ENCODE measurements around the gene PARK7. TPM values are rescaled to one million over a fixed set of nuclear protein-coding genes. Genes with fewer than 3 reads are reported as not detected.

PARK7 gene
- total RNA-seq, 1 experiment from 2014 or later: 370 TPM

DNA sequence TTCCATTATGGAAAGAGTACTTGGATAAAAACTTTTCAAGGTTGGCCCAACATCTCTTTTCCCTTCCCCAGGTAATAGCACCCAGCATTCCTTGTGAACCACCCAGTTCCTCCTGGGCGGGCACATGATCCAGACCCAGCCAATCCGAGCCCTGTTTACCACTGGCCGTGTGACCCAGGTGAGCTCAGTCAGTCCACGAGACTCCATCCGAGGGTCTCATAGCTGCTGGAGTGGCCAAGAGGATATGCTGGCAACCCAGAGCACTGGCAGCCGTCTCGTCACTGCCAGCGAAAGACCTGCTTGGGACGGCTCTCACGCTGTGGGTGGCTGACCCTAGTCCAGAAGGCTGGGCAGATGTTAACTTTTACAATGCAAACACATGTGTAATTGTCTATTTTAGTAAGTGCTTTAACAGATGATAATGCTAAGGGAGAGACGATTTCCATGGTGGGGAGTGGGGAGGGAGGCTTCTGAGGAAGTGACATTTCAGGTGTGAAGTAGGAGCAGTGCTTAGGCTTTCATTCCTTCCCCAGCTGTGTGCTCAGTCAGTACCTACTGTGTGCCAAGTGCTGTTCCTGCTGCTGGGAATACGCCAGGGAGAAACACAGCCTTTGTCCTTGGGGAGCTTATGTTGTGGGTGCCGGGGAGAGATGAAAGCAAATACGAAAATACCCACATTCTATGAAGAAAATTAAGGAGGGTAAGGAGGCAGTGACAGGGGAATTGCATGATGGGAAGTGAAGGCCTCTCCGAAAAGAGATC, 24.5 kb downstream of the PARK7 start:
- intact Hi-C loops (cut with micrococcal nuclease): no loop called here
- no peaks in the 10 kb centered on the region for H3K27me3 ChIP-seq (ENCODE audit: insufficient read depth, low read length)
- no peaks in the 10 kb centered on the region for H3K9me2 ChIP-seq (ENCODE audit: insufficient read depth)
- H3K9ac ChIP-seq (ENCODE audit: low read length): no peak overlapping the region
- H3K27ac ChIP-seq (ENCODE audit: low read depth, low read length): no peak overlapping the region
- DNase-seq (ENCODE audit: low read depth, low spot score) (no peak), ATAC-seq (no peak)
- no peak for TF ChIP-seq EZH2 (IDR thresholded peaks at IDR 0.05)
- no peak for TF ChIP-seq ZFX (IDR thresholded peaks at IDR 0.05)
- TF ChIP-seq RAD21 (IDR thresholded peaks at IDR 0.05; ENCODE audit: low read depth): no peak
- TF ChIP-seq EZH2phosphoT487 (IDR thresholded peaks at IDR 0.05; ENCODE audit: borderline replicate concordance): no peak
- TF ChIP-seq, protein P1, sequence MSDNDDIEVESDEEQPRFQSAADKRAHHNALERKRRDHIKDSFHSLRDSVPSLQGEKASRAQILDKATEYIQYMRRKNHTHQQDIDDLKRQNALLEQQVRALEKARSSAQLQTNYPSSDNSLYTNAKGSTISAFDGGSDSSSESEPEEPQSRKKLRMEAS (IDR thresholded peaks at IDR 0.05): no peak
- TF ChIP-seq TCF7L2 (IDR thresholded peaks at IDR 0.05; ENCODE audit: borderline replicate concordance, extremely low read depth, insufficient read depth, insufficient read length): no peak
- no peak for TF ChIP-seq FOSL1 (IDR thresholded peaks at IDR 0.05; ENCODE audit: low read depth)
- TF ChIP-seq, protein P2, sequence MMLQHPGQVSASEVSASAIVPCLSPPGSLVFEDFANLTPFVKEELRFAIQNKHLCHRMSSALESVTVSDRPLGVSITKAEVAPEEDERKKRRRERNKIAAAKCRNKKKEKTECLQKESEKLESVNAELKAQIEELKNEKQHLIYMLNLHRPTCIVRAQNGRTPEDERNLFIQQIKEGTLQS (IDR thresholded peaks at IDR 0.05): no peak
- TF ChIP-seq CEBPB (IDR thresholded peaks at IDR 0.05; ENCODE audit: low read depth): no peak
- TF ChIP-seq SP1 (IDR thresholded peaks at IDR 0.05; ENCODE audit: low read depth): no peak
- no peak for TF ChIP-seq YY1 (IDR thresholded peaks at IDR 0.05; ENCODE audit: extremely low read depth, insufficient replicate concordance, low read depth, low read length)
- TF ChIP-seq POLR2AphosphoS5 (IDR thresholded peaks at IDR 0.05; ENCODE audit: low read depth, low read length): no peak
- no peak for TF ChIP-seq ZNF274 (IDR thresholded peaks at IDR 0.05; ENCODE audit: low read depth, low read length)
- TF ChIP-seq JUND (IDR thresholded peaks at IDR 0.05): no peak
- TF ChIP-seq SIN3A (IDR thresholded peaks at IDR 0.05; ENCODE audit: low read depth): no peak
- TF ChIP-seq POLR2A (IDR thresholded peaks at IDR 0.05; ENCODE audit: borderline replicate concordance, extremely low read depth, insufficient read depth, insufficient read length): no peak
- TF ChIP-seq SRF (IDR thresholded peaks at IDR 0.05; ENCODE audit: low read depth): no peak
- no peak for TF ChIP-seq ELF1 (IDR thresholded peaks at IDR 0.05; ENCODE audit: borderline replicate concordance, low read depth)
- no peak for TF ChIP-seq CBX3 (IDR thresholded peaks at IDR 0.05; ENCODE audit: low read depth)
- TF ChIP-seq, protein P3, sequence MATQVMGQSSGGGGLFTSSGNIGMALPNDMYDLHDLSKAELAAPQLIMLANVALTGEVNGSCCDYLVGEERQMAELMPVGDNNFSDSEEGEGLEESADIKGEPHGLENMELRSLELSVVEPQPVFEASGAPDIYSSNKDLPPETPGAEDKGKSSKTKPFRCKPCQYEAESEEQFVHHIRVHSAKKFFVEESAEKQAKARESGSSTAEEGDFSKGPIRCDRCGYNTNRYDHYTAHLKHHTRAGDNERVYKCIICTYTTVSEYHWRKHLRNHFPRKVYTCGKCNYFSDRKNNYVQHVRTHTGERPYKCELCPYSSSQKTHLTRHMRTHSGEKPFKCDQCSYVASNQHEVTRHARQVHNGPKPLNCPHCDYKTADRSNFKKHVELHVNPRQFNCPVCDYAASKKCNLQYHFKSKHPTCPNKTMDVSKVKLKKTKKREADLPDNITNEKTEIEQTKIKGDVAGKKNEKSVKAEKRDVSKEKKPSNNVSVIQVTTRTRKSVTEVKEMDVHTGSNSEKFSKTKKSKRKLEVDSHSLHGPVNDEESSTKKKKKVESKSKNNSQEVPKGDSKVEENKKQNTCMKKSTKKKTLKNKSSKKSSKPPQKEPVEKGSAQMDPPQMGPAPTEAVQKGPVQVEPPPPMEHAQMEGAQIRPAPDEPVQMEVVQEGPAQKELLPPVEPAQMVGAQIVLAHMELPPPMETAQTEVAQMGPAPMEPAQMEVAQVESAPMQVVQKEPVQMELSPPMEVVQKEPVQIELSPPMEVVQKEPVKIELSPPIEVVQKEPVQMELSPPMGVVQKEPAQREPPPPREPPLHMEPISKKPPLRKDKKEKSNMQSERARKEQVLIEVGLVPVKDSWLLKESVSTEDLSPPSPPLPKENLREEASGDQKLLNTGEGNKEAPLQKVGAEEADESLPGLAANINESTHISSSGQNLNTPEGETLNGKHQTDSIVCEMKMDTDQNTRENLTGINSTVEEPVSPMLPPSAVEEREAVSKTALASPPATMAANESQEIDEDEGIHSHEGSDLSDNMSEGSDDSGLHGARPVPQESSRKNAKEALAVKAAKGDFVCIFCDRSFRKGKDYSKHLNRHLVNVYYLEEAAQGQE (IDR thresholded peaks at IDR 0.05; ENCODE audit: low read depth): no peak
- H3K4me1 ChIP-seq (ENCODE audit: control insufficient read depth in 1 of 2, insufficient read depth in 2 of 2, low read length in 2 of 2): peaks cover 0 to 6% of the 10 kb centered on the region in 2 experiments; a peak in 2 of 4 replicates
- ChIA-PET RAD21 (ENCODE audit: low non-redundant PET in 1 of 2, low total read pairs in 2 of 2, uncharacterized antibody in 2 of 2, unreplicated experiment in 2 of 2) (no interaction called here), CTCF (interaction anchor here (1.5 kb wide), 1 partner anchor 11 kb away, joined by 5 read pairs; no protein-coding TSS in a partner anchor), POLR2A (no interaction called here)
- no TSS peak for BruUV-seq (replicated peaks)
- peaks cover 17% of the 10 kb centered on the region for H3K79me2 ChIP-seq (ENCODE audit: insufficient read depth, low read length)
- H3K4me2 ChIP-seq (ENCODE audit: low read length): no peak overlapping the region
- H3K36me3 ChIP-seq (ENCODE audit: control insufficient read depth in 1 of 2, insufficient read depth in 2 of 2, low read length in 2 of 2): peaks cover 17 to 44% of the 10 kb centered on the region in 2 experiments
- no peak overlapping the region for H2AFZ ChIP-seq (ENCODE audit: low read depth, low read length, poor library complexity, severe bottlenecking)
- H4K20me1 ChIP-seq (ENCODE audit: insufficient read depth): no peaks in the 10 kb centered on the region
- no peaks in the 10 kb centered on the region for H3K9me3 ChIP-seq (ENCODE audit: control insufficient read depth in 1 of 2, insufficient read depth in 1 of 2, low read depth in 1 of 2, low read length in 2 of 2)
- H3K4me3 ChIP-seq (replicated peaks in 1 of 2; ENCODE audit: low read depth in 1 of 2, low read length in 2 of 2): no peak overlapping the region
